OCI-LY1 (cell line): Measurements from ENCODE around the gene FYN.
"Not testable (repeated sequence)": the region's sequence is repeated elsewhere in the genome, so short reads cannot be mapped to it uniquely, and the experiment has no call there.

ENCODE experiments used
- H2AFZ ChIP-seq: fragments of 200-600 bp; sonication (generic), shearing (Covaris generic); 2 replicates; pipeline ENCODE4 v1.6.0; 2014; ENCODE audit warnings: antibody characterized with exemption, mild to moderate bottlenecking, low read length
- H3F3A ChIP-seq: fragments of 200-600 bp; sonication (generic), shearing (Covaris generic); 2 replicates; pipeline ENCODE4 v1.6.0; 2014; ENCODE audit warnings: mild to moderate bottlenecking, antibody characterized with exemption, low read length, moderate library complexity; ENCODE audit not compliant: insufficient read depth
- H3K27ac ChIP-seq: fragments of 200-600 bp; sonication (generic); 2 replicates; pipeline ENCODE4 v1.5.1; 2014; ENCODE audit warnings: low read length, mixed run types, mild to moderate bottlenecking, low read depth; ENCODE audit not compliant: poor library complexity, severe bottlenecking
- H3K27me3 ChIP-seq: fragments of 200-600 bp; sonication (generic); 2 replicates; pipeline ENCODE4 v1.6.0; 2014; ENCODE audit warnings: antibody characterized with exemption, mild to moderate bottlenecking, low read length, moderate library complexity; ENCODE audit not compliant: insufficient read depth
- H3K36me3 ChIP-seq: fragments of 200-600 bp; sonication (generic); 2 replicates; pipeline ENCODE4 v1.6.1; 2014; ENCODE audit warnings: mild to moderate bottlenecking, antibody characterized with exemption, low read length, moderate library complexity, mixed read lengths; ENCODE audit not compliant: insufficient read depth
- H3K4me1 ChIP-seq: fragments of 200-600 bp; sonication (generic); 2 replicates; pipeline ENCODE4 v1.5.1; 2014; ENCODE audit warnings: mild to moderate bottlenecking, low read length, moderate library complexity; ENCODE audit not compliant: insufficient read depth, severe bottlenecking
- H3K4me2 ChIP-seq: fragments of 200-600 bp; sonication (generic), shearing (Covaris generic); 2 replicates; pipeline ENCODE4 v1.6.1; 2014; ENCODE audit warnings: low read length
- H3K4me3 ChIP-seq: fragments of 200-600 bp; sonication (generic); 2 replicates; pipeline ENCODE4 v1.5.1; 2014; ENCODE audit warnings: low read length, low read depth, mild to moderate bottlenecking, mixed read lengths; ENCODE audit not compliant: poor library complexity, severe bottlenecking
- H3K79me2 ChIP-seq: fragments of 200-600 bp; shearing (Covaris generic); 2 replicates; pipeline ENCODE4 v1.6.1; 2016; ENCODE audit warnings: mixed run types, low read length, mixed read lengths; ENCODE audit not compliant: insufficient read depth
- H3K9ac ChIP-seq: fragments of 200-600 bp; sonication (generic), shearing (Covaris generic); 2 replicates; pipeline ENCODE4 v1.6.1; 2014; ENCODE audit warnings: mild to moderate bottlenecking, low read length, mixed read lengths
- H3K9me2 ChIP-seq: fragments of 200-600 bp; sonication (generic), shearing (Covaris generic); 2 replicates; pipeline ENCODE4 v1.6.1; 2014; ENCODE audit warnings: low read depth, mild to moderate bottlenecking, low read length, mixed read lengths
- H3K9me3 ChIP-seq: fragments of 200-600 bp; shearing (Covaris generic); 2 replicates; pipeline ENCODE4 v1.6.1; 2014; ENCODE audit warnings: low read length, mixed read lengths
- H4K20me1 ChIP-seq: fragments of 200-600 bp; sonication (generic), shearing (Covaris generic); 2 replicates; pipeline ENCODE4 v1.6.0; 2016; ENCODE audit warnings: mild to moderate bottlenecking, low read length; ENCODE audit not compliant: insufficient read depth
- CTCF ChIP-seq: fragments of 200-600 bp; sonication (generic), shearing (Covaris generic); IDR thresholded peaks from 2 replicates; pipeline ENCODE4 v1.5.1; 2017; ENCODE audit warnings: mild to moderate bottlenecking, antibody characterized with exemption, low read length, moderate library complexity, mixed read lengths
- EZH2 ChIP-seq: fragments of 200-600 bp; sonication (generic), shearing (Covaris generic); IDR thresholded peaks from 2 replicates; pipeline ENCODE4 v1.8.0; 2017; ENCODE audit warnings: borderline replicate concordance, mixed run types, mild to moderate bottlenecking, antibody characterized with exemption, low read length, moderate library complexity, mixed read lengths

The FYN gene

DNA sequence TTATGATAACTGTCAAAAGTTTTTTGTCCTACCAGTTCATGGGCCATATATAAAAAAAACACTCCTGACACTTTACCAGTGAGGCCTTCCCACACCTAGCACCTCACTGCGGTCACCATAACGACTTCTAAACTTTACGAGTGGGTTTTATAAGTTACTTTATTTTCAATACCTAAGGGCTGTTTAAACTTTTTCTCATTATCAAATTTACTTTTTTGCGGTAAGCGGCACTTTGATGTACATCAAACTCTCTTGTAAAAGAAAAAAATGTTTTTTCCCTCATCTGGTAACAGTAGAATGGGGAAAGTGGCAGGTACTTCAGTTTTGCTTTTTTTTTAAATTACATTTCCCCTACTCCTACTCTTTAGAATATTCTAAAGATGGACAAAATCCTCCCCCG, 36.2 kb downstream of the FYN start:
- no peaks in the 10 kb centered on the region for H3K9me3 ChIP-seq
- H3K79me2 ChIP-seq, result no peaks in the 10 kb centered on the region
- no peaks in the 10 kb centered on the region for H3F3A ChIP-seq
- no peaks in the 10 kb centered on the region for H3K36me3 ChIP-seq
- no peaks in the 10 kb centered on the region for H3K9me2 ChIP-seq
- TF ChIP-seq EZH2 (no peak), CTCF (no peak)
- H3K4me2 ChIP-seq, result no peak overlapping the region
- H3K9ac ChIP-seq, result no peak overlapping the region
- no peak overlapping the region for H3K4me3 ChIP-seq
- H2AFZ ChIP-seq, result no peak overlapping the region
- no peaks in the 10 kb centered on the region for H4K20me1 ChIP-seq
- no peak overlapping the region for H3K27ac ChIP-seq
- no peaks in the 10 kb centered on the region for H3K27me3 ChIP-seq
- no peaks in the 10 kb centered on the region for H3K4me1 ChIP-seq

DNA sequence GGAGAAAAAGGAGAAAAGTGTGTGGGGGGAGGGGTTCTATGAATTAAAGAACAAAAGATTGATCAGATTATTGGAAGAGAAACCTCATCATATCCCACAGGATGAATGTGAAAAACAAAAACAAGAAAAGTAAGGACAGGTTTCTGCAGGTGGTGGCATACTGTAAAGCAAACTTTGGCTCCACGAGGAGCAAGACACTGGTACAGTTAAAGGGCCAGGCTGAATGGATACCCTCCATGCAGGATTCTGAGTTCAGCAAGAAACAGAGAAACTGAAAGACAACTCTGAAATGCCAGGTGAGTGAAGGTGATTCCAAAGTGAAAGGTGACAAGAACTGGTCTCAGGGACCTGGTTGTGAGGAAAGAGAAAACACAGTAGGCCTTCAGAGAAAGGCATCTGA, 37.4 kb downstream of the FYN start:
- no peaks in the 10 kb centered on the region for H4K20me1 ChIP-seq
- no peaks in the 10 kb centered on the region for H3K36me3 ChIP-seq
- H3K9me2 ChIP-seq, result no peaks in the 10 kb centered on the region
- H3K27me3 ChIP-seq, result no peaks in the 10 kb centered on the region
- no peak overlapping the region for H3K4me3 ChIP-seq
- no peaks in the 10 kb centered on the region for H3K9me3 ChIP-seq
- H3K27ac ChIP-seq, result no peak overlapping the region
- H3K4me1 ChIP-seq, result no peaks in the 10 kb centered on the region
- H3F3A ChIP-seq, result no peaks in the 10 kb centered on the region
- no peaks in the 10 kb centered on the region for H3K79me2 ChIP-seq
- no peak for TF ChIP-seq CTCF
- no peak for TF ChIP-seq EZH2
- no peak overlapping the region for H3K4me2 ChIP-seq
- no peak overlapping the region for H2AFZ ChIP-seq
- H3K9ac ChIP-seq, result no peak overlapping the region

- not testable (repeated sequence) for H3K27me3 ChIP-seq, H3K4me2 ChIP-seq, H3K9me3 ChIP-seq, H3K27ac ChIP-seq, H3K9me2 ChIP-seq, H4K20me1 ChIP-seq, H2AFZ ChIP-seq, H3F3A ChIP-seq, H3K79me2 ChIP-seq, H3K4me3 ChIP-seq, H3K36me3 ChIP-seq, H3K4me1 ChIP-seq, H3K9ac ChIP-seq
Measured at GRCh38 chr6:111835398-111835797, 37.9 kb downstream of the FYN start.

DNA sequence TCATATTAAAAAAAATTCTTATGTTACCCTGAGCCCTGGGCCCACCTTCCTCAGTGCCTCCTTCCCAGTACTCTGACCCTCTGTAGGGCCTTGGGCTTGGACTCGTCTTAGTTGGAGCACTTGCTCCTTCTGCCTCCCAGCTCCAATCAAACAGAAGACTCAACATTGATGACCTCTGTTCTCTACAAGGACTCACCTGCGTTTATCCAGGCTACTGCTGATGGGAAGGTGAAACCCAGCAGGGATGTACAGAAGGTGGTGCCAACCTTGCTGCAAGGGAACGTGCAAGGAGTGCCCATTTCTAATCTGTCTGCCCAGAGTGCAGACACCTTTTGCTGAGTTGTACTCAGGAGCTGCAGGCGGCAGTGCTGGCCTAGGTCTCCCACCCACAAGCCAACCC, 38.9 kb downstream of the FYN start:
- Histone ChIP-seq H3K36me3 (no peaks in the 10 kb centered on the region), H3K9ac (no peak overlapping the region), H2AFZ (no peak overlapping the region), H3K4me2 (no peak overlapping the region), H3K4me1 (no peaks in the 10 kb centered on the region), H4K20me1 (no peaks in the 10 kb centered on the region), H3K79me2 (no peaks in the 10 kb centered on the region), H3K4me3 (no peak overlapping the region), H3K9me2 (no peaks in the 10 kb centered on the region), H3K27ac (no peak overlapping the region), H3K27me3 (no peaks in the 10 kb centered on the region), H3F3A (no peaks in the 10 kb centered on the region), H3K9me3 (no peaks in the 10 kb centered on the region)
- TF ChIP-seq EZH2 (no peak), CTCF (no peak)
